GM21825 (cell line): ENCODE measurements around the gene CGN.

Experiments
- ATAC-seq: cut with Tn5 transposase; IDR thresholded peaks from one replicate; pipeline ENCODE4 v1.9.1; 2021; ENCODE audit warnings: mild to moderate bottlenecking, moderate library complexity; ENCODE audit not compliant: unreplicated experiment

CGN gene

GRCh38 chr1:151546011-151546925, 35.1 kb downstream of the CGN start:
- no peak for ATAC-seq

- ATAC-seq, result no peak
Measured at GRCh38 chr1:151547119-151547899, 36.1 kb downstream of the CGN start.

- no peak for ATAC-seq
Measured at GRCh38 chr1:151547900-151548230, 36.7 kb downstream of the CGN start.

GRCh38 chr1:151549199-151549598, 38.0 kb downstream of the CGN start:
- no peak for ATAC-seq

GRCh38 chr1:151553659-151554058, 42.5 kb downstream of the CGN start:
- no peak for ATAC-seq

- no peak for ATAC-seq
Measured at GRCh38 chr1:151556052-151556451, 44.9 kb downstream of the CGN start.

- no peak for ATAC-seq
Measured at GRCh38 chr1:151562661-151563060, 51.5 kb downstream of the CGN start.

GRCh38 chr1:151563376-151563775, 52.2 kb downstream of the CGN start:
- ATAC-seq, result no peak

GRCh38 chr1:151565502-151566189, 54.5 kb downstream of the CGN start:
- no peak for ATAC-seq

- no peak for ATAC-seq
Measured at GRCh38 chr1:151568626-151569088, 57.5 kb downstream of the CGN start.

- no peak for ATAC-seq
Measured at GRCh38 chr1:151570819-151571218, 59.6 kb downstream of the CGN start.

- no peak for ATAC-seq
Measured at GRCh38 chr1:151574575-151575529, 63.7 kb downstream of the CGN start.

- no peak for ATAC-seq
Measured at GRCh38 chr1:151577173-151577572, 66.0 kb downstream of the CGN start.

- ATAC-seq, result no peak
Measured at GRCh38 chr1:151578941-151579340, 67.8 kb downstream of the CGN start.

- ATAC-seq, result no peak
Measured at GRCh38 chr1:151579436-151580225, 68.4 kb downstream of the CGN start.

- no peak for ATAC-seq
Measured at GRCh38 chr1:151581451-151581850, 70.3 kb downstream of the CGN start.

- ATAC-seq, result no peak
Measured at GRCh38 chr1:151581921-151582320, 70.7 kb downstream of the CGN start.

- no peak for ATAC-seq
Measured at GRCh38 chr1:151583796-151584195, 72.6 kb downstream of the CGN start.

GRCh38 chr1:151584278-151584677, 73.1 kb downstream of the CGN start:
- no peak for ATAC-seq
